IMR-90 (cell line): ENCODE measurements around the gene CTF1. TPM values are rescaled to one million over a fixed set of nuclear protein-coding genes. Genes with fewer than 3 reads are reported as not detected.

Source experiments
- ATAC-seq: fragments of 200-7000 bp; cut with Tn5 transposase; 2 replicates; pipeline ENCODE4 v1.9.1; 2020; ENCODE audit warnings: low read depth, mild to moderate bottlenecking, moderate library complexity
- BruUV-seq: library from RNA; stranded (reverse); fragments of 400-500 nt; replicated peaks from 2 replicates; lab custom pipeline; 2021; lab: Mats Ljungman, UMichigan
- CTCF ChIA-PET: fragments of 300-600 bp; formaldehyde crosslinking; extraction: SDS; loops from one replicate; lab custom pipeline; 2021; ENCODE audit warnings: antibody characterized with exemption; lab: Yijun Ruan, JAX
- POLR2A ChIA-PET: fragments of 300-600 bp; sonication (Branson Sonifier 250); formaldehyde crosslinking; loops from one replicate; lab custom pipeline; 2022; ENCODE audit warnings: antibody characterized with exemption; ENCODE audit not compliant: unreplicated experiment; lab: Charles Lee
- DNase-seq: peaks from one replicate; pipeline ENCODE4 v3.0.0; 2013
- H2AFZ ChIP-seq: replicated peaks from 2 replicates; pipeline ENCODE3; 2013; ENCODE audit warnings: low read length, mild to moderate bottlenecking; ENCODE audit not compliant: poor library complexity
- H2AK5ac ChIP-seq: 2 replicates; pipeline ENCODE4 v1.6.1; 2013; ENCODE audit warnings: low read depth, low read length, inconsistent platforms
- H2AK9ac ChIP-seq: replicated peaks from 2 replicates; pipeline ENCODE3; 2013; ENCODE audit warnings: mild to moderate bottlenecking, low read depth, low read length, moderate library complexity; ENCODE audit not compliant: poor library complexity
- H2BK120ac ChIP-seq: 2 replicates; pipeline ENCODE4 v1.6.1; 2013; ENCODE audit warnings: low read depth, low read length, inconsistent platforms
- H2BK15ac ChIP-seq: 3 replicates; pipeline ENCODE4 v1.6.1; 2013; ENCODE audit warnings: low read depth, low read length, inconsistent platforms
- H2BK20ac ChIP-seq: 2 replicates; pipeline ENCODE4 v1.6.1; 2013; ENCODE audit warnings: low read depth, mild to moderate bottlenecking, inconsistent platforms, low read length, moderate library complexity
- H2BK5ac ChIP-seq: 2 replicates; pipeline ENCODE4 v1.6.1; 2013; ENCODE audit warnings: mild to moderate bottlenecking, low read depth, low read length, inconsistent platforms; ENCODE audit not compliant: poor library complexity, severe bottlenecking
- H3K14ac ChIP-seq: replicated peaks from 2 replicates; pipeline ENCODE4 v1.6.1; 2013; ENCODE audit warnings: low read depth, low read length, inconsistent platforms
- H3K18ac ChIP-seq: 2 replicates; pipeline ENCODE4 v1.6.1; 2013; ENCODE audit warnings: low read depth, low read length, control low read depth
- H3K23ac ChIP-seq: 2 replicates; pipeline ENCODE4 v1.6.1; 2013; ENCODE audit warnings: low read depth, low read length, inconsistent platforms
- H3K27ac ChIP-seq: 2 replicates; pipeline ENCODE4 v1.5.1; 2013; ENCODE audit warnings: mild to moderate bottlenecking, control low read depth, low read length; ENCODE audit not compliant: insufficient read depth
- H3K27me3 ChIP-seq: 2 replicates; pipeline ENCODE4 v1.6.1; 2013; ENCODE audit warnings: low read length; ENCODE audit not compliant: control insufficient read depth, insufficient read depth
- H3K36me3 ChIP-seq: 2 replicates; pipeline ENCODE4 v1.6.1; 2013; ENCODE audit warnings: low read length, mixed read lengths; ENCODE audit not compliant: control insufficient read depth, insufficient read depth
- H3K4ac ChIP-seq: 2 replicates; pipeline ENCODE4 v1.6.1; 2013; ENCODE audit warnings: low read depth, low read length, inconsistent platforms
- H3K4me1 ChIP-seq: 2 replicates; pipeline ENCODE4 v1.6.1; 2013; ENCODE audit warnings: low read length, mixed read lengths; ENCODE audit not compliant: control insufficient read depth, insufficient read depth
- H3K4me2 ChIP-seq: 2 replicates; pipeline ENCODE4 v1.6.1; 2013; ENCODE audit warnings: low read depth, mild to moderate bottlenecking, control low read depth, low read length, moderate library complexity
- H3K4me3 ChIP-seq: 2 replicates; pipeline ENCODE4 v1.5.1; 2013; ENCODE audit warnings: low read depth, mild to moderate bottlenecking, control low read depth, low read length, moderate library complexity; ENCODE audit not compliant: insufficient read depth
- H3K56ac ChIP-seq: 2 replicates; pipeline ENCODE4 v1.6.1; 2013; ENCODE audit warnings: low read length, inconsistent platforms; ENCODE audit not compliant: insufficient read depth; ENCODE audit errors: extremely low read depth
- H3K79me1 ChIP-seq, 2 experiments: 2 replicates each; pipeline ENCODE4 v1.6.1; 2013; ENCODE audit warnings: low read length in 2 of 2, inconsistent platforms in 1 of 2, low read depth in 1 of 2
- H3K9ac ChIP-seq: 2 replicates; pipeline ENCODE4 v1.6.1; 2013; ENCODE audit warnings: low read depth, low read length, control low read depth
- H3K9me1 ChIP-seq: 2 replicates; pipeline ENCODE4 v1.6.1; 2013; ENCODE audit warnings: low read length, inconsistent platforms; ENCODE audit not compliant: insufficient read depth
- H3K9me3 ChIP-seq: 2 replicates; pipeline ENCODE4 v1.6.1; 2013; ENCODE audit warnings: low read length; ENCODE audit not compliant: control insufficient read depth, insufficient read depth
- H4K20me1 ChIP-seq: 2 replicates; pipeline ENCODE4 v1.6.1; 2013; ENCODE audit warnings: low read length, inconsistent platforms; ENCODE audit not compliant: insufficient read depth
- H4K5ac ChIP-seq: 2 replicates; pipeline ENCODE4 v1.6.1; 2013; ENCODE audit warnings: mild to moderate bottlenecking, low read depth, low read length, control low read depth
- H4K8ac ChIP-seq, 2 experiments: 2 replicates each; pipeline ENCODE4 v1.6.1; 2013; ENCODE audit warnings: low read depth in 2 of 2, low read length in 2 of 2, control low read depth in 1 of 2, inconsistent platforms in 1 of 2
- H4K91ac ChIP-seq: 2 replicates; pipeline ENCODE4 v1.6.1; 2013; ENCODE audit warnings: low read depth, low read length, inconsistent platforms; ENCODE audit not compliant: insufficient read depth
- BHLHE40 ChIP-seq: fragments of 150-350 bp; IDR thresholded peaks from 2 replicates; pipeline ENCODE4 v1.6.1; 2016; ENCODE audit warnings: mild to moderate bottlenecking, low read depth, low read length
- CEBPB ChIP-seq: IDR thresholded peaks from 2 replicates; pipeline ENCODE4 v1.6.1; 2012; ENCODE audit warnings: low read depth, low read length, improper control_type of control experiment
- CHD1 ChIP-seq: IDR thresholded peaks from 2 replicates; pipeline ENCODE4 v1.6.1; 2012; ENCODE audit warnings: low read depth, low read length, improper control_type of control experiment
- CTCF ChIP-seq: conservative IDR thresholded peaks from 2 replicates; pipeline ENCODE4 v1.5.1; 2012; ENCODE audit warnings: mild to moderate bottlenecking, low read depth, low read length, improper control_type of control experiment
- ELK1 ChIP-seq: fragments of 150-350 bp; IDR thresholded peaks from 2 replicates; pipeline ENCODE4 v1.6.1; 2016; ENCODE audit warnings: low read depth, mild to moderate bottlenecking, low read length, moderate library complexity, borderline replicate concordance
- FOS ChIP-seq: fragments of 150-350 bp; IDR thresholded peaks from 2 replicates; pipeline ENCODE4 v1.6.1; 2016; ENCODE audit warnings: low read depth, low read length
- MXI1 ChIP-seq: IDR thresholded peaks from 2 replicates; pipeline ENCODE4 v1.6.1; 2012; ENCODE audit warnings: low read depth, mild to moderate bottlenecking, low read length, moderate library complexity, borderline replicate concordance
- RCOR1 ChIP-seq: IDR thresholded peaks from 2 replicates; pipeline ENCODE4 v1.6.1; 2012; ENCODE audit warnings: mild to moderate bottlenecking, low read length, improper control_type of control experiment; ENCODE audit not compliant: insufficient replicate concordance
- RFX5 ChIP-seq: IDR thresholded peaks from 2 replicates; pipeline ENCODE4 v1.8.0; 2012; ENCODE audit warnings: low read depth, mild to moderate bottlenecking, low read length, moderate library complexity
- USF2 ChIP-seq: fragments of 150-350 bp; IDR thresholded peaks from 2 replicates; pipeline ENCODE4 v1.6.1; 2017; ENCODE audit warnings: mild to moderate bottlenecking, antibody characterized with exemption, low read length, low read depth
- WGBS, 2 experiments: methylation state at CpG; one replicate each; pipeline versions ENCODE4 v1.1.5 to v1.1.7; 2013; ENCODE audit warnings: missing lambda C conversion rate in 2 of 2; ENCODE audit not compliant: insufficient read length in 1 of 2; ENCODE audit errors: extremely low coverage in 2 of 2; 5-methylcytosine and 5-hydroxymethylcytosine counted together
- dilution Hi-C: fragments of 300-500 bp; cut with HindIII; formaldehyde crosslinking; loops from one replicate; pipeline ENCODE4 v1.14.3; 2018; ENCODE audit warnings: low sequenced_read_pairs; ENCODE audit not compliant: unreplicated experiment
- in situ Hi-C: fragments of 300-500 bp; cut with MboI; formaldehyde crosslinking; loops from 3 replicates; pipeline ENCODE4 v1.14.3; 2019; ENCODE audit warnings: low sequenced_read_pairs, inconsistent platforms, mixed read lengths
- intact Hi-C: fragments of 100-400 bp; cut with micrococcal nuclease; formaldehyde crosslinking; loops from 2 replicates; pipeline ENCODE4 v1.10.0; 2022
- polyA plus RNA-seq, 3 experiments: library from polyadenylated mRNA; depleted of rRNA; stranded (reverse); fragments of >200 nt; gene quantifications; 2 replicates each; pipeline ENCODE4 v1.2.3, GENCODE V29; 2012; ENCODE audit warnings: low replicate concordance in 1 of 3
- total RNA-seq: library from RNA; depleted of rRNA; stranded (reverse); fragments of >200 nt; gene quantifications from 2 replicates; pipeline ENCODE4 v1.2.3, GENCODE V29; 2012

Gene CTF1
- total and polyA plus RNA-seq, 2 of the 4 experiments (the other 2 are of a cell fraction), result 0.18 to 12.9 TPM

GRCh38 chr16:30918614-30919013 is 22.2 kb downstream of the CTF1 start:
- Histone ChIP-seq H3K14ac (no peak overlapping the region), H3K27ac (no peak overlapping the region), H4K91ac (no peak overlapping the region), H2AK9ac (no peak overlapping the region), H3K4ac (no peak overlapping the region), H3K79me1 (peaks cover 4 to 8% of the 10 kb centered on the region in 2 experiments; a peak in 1 of 4 replicates), H2BK5ac (no peak overlapping the region), H3K18ac (no peak overlapping the region), H2BK120ac (no peak overlapping the region), H4K5ac (no peak overlapping the region), H4K8ac (no peak overlapping the region), H3K9me3 (no peaks in the 10 kb centered on the region), H2AFZ (no peak overlapping the region), H2BK20ac (no peak overlapping the region), H3K56ac (no peak overlapping the region), H3K27me3 (no peaks in the 10 kb centered on the region), H3K23ac (no peak overlapping the region), H2AK5ac (no peak overlapping the region), H2BK15ac (no peak overlapping the region), H3K4me1 (no peaks in the 10 kb centered on the region; the same call in 1 of the 2 replicates), H3K4me3 (no peak overlapping the region), H3K36me3 (no peaks in the 10 kb centered on the region), H4K20me1 (no peaks in the 10 kb centered on the region; the same call in 1 of the 2 replicates), H3K9me1 (no peaks in the 10 kb centered on the region), H3K9ac (no peak overlapping the region), H3K4me2 (no peak overlapping the region)
- BruUV-seq, result no TSS peak
- ChIA-PET CTCF (interaction anchor here (0.9 kb wide), 1 partner anchor 74 kb away, joined by 6 read pairs; no protein-coding TSS in a partner anchor), POLR2A (no interaction called here)
- intact Hi-C loops, result no loop called here
- dilution Hi-C loops, result no loop called here
- 100% methylated on average over 1 of the region's 1 CpG; no CpG with 5 or more reads in 1 of the 2 experiments for WGBS, 2 experiments
- TF ChIP-seq RFX5, result no peak
- no peak for TF ChIP-seq CTCF
- no peak for TF ChIP-seq MXI1
- TF ChIP-seq CEBPB, result no peak
- TF ChIP-seq RCOR1, result no peak
- no peak for TF ChIP-seq USF2
- TF ChIP-seq FOS, result no peak
- no peak for TF ChIP-seq CHD1
- TF ChIP-seq BHLHE40, result no peak
- TF ChIP-seq ELK1, result no peak
- ATAC-seq (no peak), DNase-seq (no peak)
- in situ Hi-C loops, result no loop called here
